OCI-LY1 (cell line): Measurements from ENCODE around the gene ZNF93.
"Not testable (repeated sequence)": the region's sequence is repeated elsewhere in the genome, so short reads cannot be mapped to it uniquely, and the experiment has no call there.

Experiments
- H2AFZ ChIP-seq: fragments of 200-600 bp; sonication (generic), shearing (Covaris generic); 2 replicates; pipeline ENCODE4 v1.6.0; 2014; ENCODE audit warnings: antibody characterized with exemption, mild to moderate bottlenecking, low read length
- H3F3A ChIP-seq: fragments of 200-600 bp; sonication (generic), shearing (Covaris generic); 2 replicates; pipeline ENCODE4 v1.6.0; 2014; ENCODE audit warnings: mild to moderate bottlenecking, antibody characterized with exemption, low read length, moderate library complexity; ENCODE audit not compliant: insufficient read depth
- H3K27ac ChIP-seq: fragments of 200-600 bp; sonication (generic); 2 replicates; pipeline ENCODE4 v1.5.1; 2014; ENCODE audit warnings: low read length, mixed run types, mild to moderate bottlenecking, low read depth; ENCODE audit not compliant: poor library complexity, severe bottlenecking
- H3K27me3 ChIP-seq: fragments of 200-600 bp; sonication (generic); 2 replicates; pipeline ENCODE4 v1.6.0; 2014; ENCODE audit warnings: antibody characterized with exemption, mild to moderate bottlenecking, low read length, moderate library complexity; ENCODE audit not compliant: insufficient read depth
- H3K36me3 ChIP-seq: fragments of 200-600 bp; sonication (generic); 2 replicates; pipeline ENCODE4 v1.6.1; 2014; ENCODE audit warnings: mild to moderate bottlenecking, antibody characterized with exemption, low read length, moderate library complexity, mixed read lengths; ENCODE audit not compliant: insufficient read depth
- H3K4me1 ChIP-seq: fragments of 200-600 bp; sonication (generic); 2 replicates; pipeline ENCODE4 v1.5.1; 2014; ENCODE audit warnings: mild to moderate bottlenecking, low read length, moderate library complexity; ENCODE audit not compliant: insufficient read depth, severe bottlenecking
- H3K4me2 ChIP-seq: fragments of 200-600 bp; sonication (generic), shearing (Covaris generic); 2 replicates; pipeline ENCODE4 v1.6.1; 2014; ENCODE audit warnings: low read length
- H3K4me3 ChIP-seq: fragments of 200-600 bp; sonication (generic); 2 replicates; pipeline ENCODE4 v1.5.1; 2014; ENCODE audit warnings: low read length, low read depth, mild to moderate bottlenecking, mixed read lengths; ENCODE audit not compliant: poor library complexity, severe bottlenecking
- H3K79me2 ChIP-seq: fragments of 200-600 bp; shearing (Covaris generic); 2 replicates; pipeline ENCODE4 v1.6.1; 2016; ENCODE audit warnings: mixed run types, low read length, mixed read lengths; ENCODE audit not compliant: insufficient read depth
- H3K9ac ChIP-seq: fragments of 200-600 bp; sonication (generic), shearing (Covaris generic); 2 replicates; pipeline ENCODE4 v1.6.1; 2014; ENCODE audit warnings: mild to moderate bottlenecking, low read length, mixed read lengths
- H3K9me2 ChIP-seq: fragments of 200-600 bp; sonication (generic), shearing (Covaris generic); 2 replicates; pipeline ENCODE4 v1.6.1; 2014; ENCODE audit warnings: low read depth, mild to moderate bottlenecking, low read length, mixed read lengths
- H3K9me3 ChIP-seq: fragments of 200-600 bp; shearing (Covaris generic); 2 replicates; pipeline ENCODE4 v1.6.1; 2014; ENCODE audit warnings: low read length, mixed read lengths
- H4K20me1 ChIP-seq: fragments of 200-600 bp; sonication (generic), shearing (Covaris generic); 2 replicates; pipeline ENCODE4 v1.6.0; 2016; ENCODE audit warnings: mild to moderate bottlenecking, low read length; ENCODE audit not compliant: insufficient read depth
- CTCF ChIP-seq: fragments of 200-600 bp; sonication (generic), shearing (Covaris generic); IDR thresholded peaks from 2 replicates; pipeline ENCODE4 v1.5.1; 2017; ENCODE audit warnings: mild to moderate bottlenecking, antibody characterized with exemption, low read length, moderate library complexity, mixed read lengths
- EZH2 ChIP-seq: fragments of 200-600 bp; sonication (generic), shearing (Covaris generic); IDR thresholded peaks from 2 replicates; pipeline ENCODE4 v1.8.0; 2017; ENCODE audit warnings: borderline replicate concordance, mixed run types, mild to moderate bottlenecking, antibody characterized with exemption, low read length, moderate library complexity, mixed read lengths

Gene ZNF93

DNA sequence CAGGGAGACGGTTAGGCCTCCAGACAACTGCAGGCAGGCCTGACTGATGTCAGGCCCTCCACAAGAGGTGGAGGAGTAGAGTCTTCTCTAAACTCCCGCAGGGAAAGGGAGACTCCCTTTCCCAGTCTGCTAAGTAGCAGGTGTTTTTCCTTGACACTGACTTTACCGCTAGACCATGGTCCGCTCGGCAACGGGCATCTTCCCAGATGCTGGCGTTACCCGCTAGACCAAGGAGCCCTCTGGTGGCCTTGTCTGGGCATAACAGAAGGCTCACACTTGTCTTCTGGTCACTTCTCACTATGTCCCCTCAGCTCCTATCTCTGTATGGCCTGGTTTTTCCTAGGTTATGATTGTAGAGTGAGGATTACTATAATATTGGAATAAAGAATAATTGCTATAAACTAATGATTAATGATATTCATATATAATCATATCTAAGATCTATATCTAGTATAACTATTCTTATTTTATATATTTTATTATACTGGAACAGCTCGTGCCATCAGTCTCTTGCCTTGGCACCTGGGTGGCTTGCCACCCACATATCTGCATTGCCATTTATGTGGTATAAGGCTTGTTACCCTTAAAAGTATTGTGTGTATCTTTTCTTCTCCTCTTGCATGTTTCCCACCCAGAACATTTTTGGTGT, 58.5 kb downstream of the ZNF93 start:
- not testable (repeated sequence) for H3K36me3 ChIP-seq, H3K9me3 ChIP-seq, H3K9ac ChIP-seq, H3K27me3 ChIP-seq, H3K9me2 ChIP-seq, H3K4me1 ChIP-seq, H3K79me2 ChIP-seq, H3K27ac ChIP-seq, H2AFZ ChIP-seq, H4K20me1 ChIP-seq, H3F3A ChIP-seq
- peak; percentile 53 for TF ChIP-seq CTCF
- peak overlapping the region; percentile 31 for H3K4me3 ChIP-seq
- H3K4me2 ChIP-seq: peak overlapping the region; percentile 51; the same call in 1 of the 2 replicates

DNA sequence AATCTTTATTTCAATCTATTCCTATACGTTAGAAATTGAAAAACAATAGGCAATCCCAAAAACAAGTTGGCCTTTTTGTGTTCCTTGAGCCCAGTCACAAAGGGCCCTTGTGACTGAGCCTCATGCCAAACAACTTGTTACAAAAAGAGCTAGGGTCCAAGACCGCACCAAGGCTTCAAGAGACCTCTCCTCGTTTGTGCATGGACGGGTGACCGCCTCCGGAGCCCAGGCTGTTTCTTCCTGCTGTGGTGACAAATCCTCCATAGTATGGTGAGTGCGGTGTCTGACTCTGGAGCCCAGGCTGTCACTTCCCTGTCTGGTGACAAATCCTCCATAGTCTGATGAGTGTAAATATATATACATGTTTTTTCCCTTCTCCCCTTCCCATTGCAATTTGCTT, 63.7 kb downstream of the ZNF93 start:
- Histone ChIP-seq H4K20me1 (no peaks in the 10 kb centered on the region), H3K4me3 (no peak overlapping the region), H3K9me2 (no peaks in the 10 kb centered on the region), H3K27me3 (no peaks in the 10 kb centered on the region), H3K4me1 (no peaks in the 10 kb centered on the region), H3K9ac (no peak overlapping the region), H3K79me2 (no peaks in the 10 kb centered on the region), H2AFZ (no peak overlapping the region), H3K36me3 (no peaks in the 10 kb centered on the region), H3K9me3 (peaks cover 7% of the 10 kb centered on the region; the same call in 1 of the 2 replicates), H3K27ac (no peak overlapping the region), H3F3A (no peaks in the 10 kb centered on the region), H3K4me2 (no peak overlapping the region)
- TF ChIP-seq EZH2 (no peak), CTCF (no peak)

- H3K36me3 ChIP-seq, H3K4me2 ChIP-seq, H3K9ac ChIP-seq, H2AFZ ChIP-seq, H4K20me1 ChIP-seq, H3K79me2 ChIP-seq, H3F3A ChIP-seq, H3K27ac ChIP-seq, H3K27me3 ChIP-seq, H3K9me2 ChIP-seq, H3K4me1 ChIP-seq, H3K9me3 ChIP-seq, H3K4me3 ChIP-seq: not testable (repeated sequence)
Observed at GRCh38 chr19:19966126-19966525, 65.4 kb downstream of the ZNF93 start.

GRCh38 chr19:19966862-19967261, 66.1 kb downstream of the ZNF93 start:
- no peaks in the 10 kb centered on the region for H3F3A ChIP-seq
- no peak overlapping the region for H3K27ac ChIP-seq
- H3K27me3 ChIP-seq: no peaks in the 10 kb centered on the region
- TF ChIP-seq CTCF (no peak), EZH2 (no peak)
- H3K9me3 ChIP-seq: peaks cover 7% of the 10 kb centered on the region; the same call in 1 of the 2 replicates
- no peak overlapping the region for H3K4me2 ChIP-seq
- no peak overlapping the region for H3K9ac ChIP-seq
- no peaks in the 10 kb centered on the region for H3K79me2 ChIP-seq
- no peaks in the 10 kb centered on the region for H3K4me1 ChIP-seq
- H3K4me3 ChIP-seq: no peak overlapping the region
- H3K9me2 ChIP-seq: no peaks in the 10 kb centered on the region
- no peak overlapping the region for H2AFZ ChIP-seq
- no peaks in the 10 kb centered on the region for H3K36me3 ChIP-seq
- H4K20me1 ChIP-seq: no peaks in the 10 kb centered on the region
